ENCODE measurements around the gene POLDIP2. TPM values are rescaled to one million over a fixed set of nuclear protein-coding genes. Genes with fewer than 3 reads are reported as not detected.

POLDIP2 gene
- total and polyA plus RNA-seq, 2 of the 4 experiments (the other 2 are of a cell fraction) = 66.7 to 77.8 TPM

DNA sequence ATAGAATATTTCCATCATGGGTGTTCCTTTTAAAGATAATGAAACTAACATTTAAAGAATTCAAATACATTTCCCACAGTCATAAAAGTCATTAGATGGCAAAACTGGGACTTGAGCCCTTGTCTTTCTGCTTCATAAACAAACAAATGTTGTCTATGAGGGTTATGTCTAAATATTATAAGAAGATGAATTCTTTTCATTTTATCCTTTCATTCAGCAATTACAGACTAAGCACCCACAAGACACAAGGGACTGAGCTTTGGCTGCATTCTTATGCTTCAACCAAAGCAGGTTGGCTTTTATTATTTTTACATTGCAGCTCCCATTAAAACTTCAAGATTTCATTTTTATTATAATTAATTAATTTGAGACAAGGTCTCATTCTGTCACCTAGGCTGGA lies 29.1 kb upstream of the POLDIP2 start:
- Histone ChIP-seq H4K5ac (ENCODE audit: low read depth, low read length) (no peak overlapping the region), H3K14ac (replicated peaks; ENCODE audit: low read depth, low read length) (no peak overlapping the region), H3K9me3 (ENCODE audit: control insufficient read depth, insufficient read depth, low read length) (no peaks in the 10 kb centered on the region), H3K23ac (ENCODE audit: low read depth, low read length) (no peak overlapping the region), H2AK9ac (replicated peaks; ENCODE audit: low read depth, low read length, poor library complexity) (no peak overlapping the region), H3K9me1 (ENCODE audit: insufficient read depth, low read length) (peaks cover 3% of the 10 kb centered on the region; the same call in 1 of the 2 replicates), H2AK5ac (ENCODE audit: low read depth, low read length) (no peak overlapping the region), H4K91ac (ENCODE audit: insufficient read depth, low read depth, low read length) (no peak overlapping the region), H4K20me1 (ENCODE audit: insufficient read depth, low read length) (peaks cover 13% of the 10 kb centered on the region), H2AFZ (replicated peaks; ENCODE audit: low read length, poor library complexity) (no peak overlapping the region), H2BK5ac (ENCODE audit: low read depth, low read length, poor library complexity, severe bottlenecking) (no peak overlapping the region), H3K56ac (ENCODE audit: extremely low read depth, insufficient read depth, low read length) (no peak overlapping the region), H3K4ac (ENCODE audit: low read depth, low read length) (no peak overlapping the region), H3K36me3 (ENCODE audit: control insufficient read depth, insufficient read depth, low read length) (peaks cover 43% of the 10 kb centered on the region), H3K79me1 (ENCODE audit: low read depth in 1 of 2, low read length in 2 of 2) (peaks cover 0 to 7% of the 10 kb centered on the region in 2 experiments; a peak in 1 of 4 replicates), H3K4me3 (ENCODE audit: insufficient read depth, low read depth, low read length) (no peak overlapping the region), H3K9ac (ENCODE audit: low read depth, low read length) (no peak overlapping the region), H3K18ac (ENCODE audit: low read depth, low read length) (no peak overlapping the region), H3K27ac (ENCODE audit: insufficient read depth, low read length) (no peak overlapping the region), H2BK15ac (ENCODE audit: low read depth, low read length) (no peak overlapping the region), H3K4me2 (ENCODE audit: low read depth, low read length) (no peak overlapping the region), H3K27me3 (ENCODE audit: control insufficient read depth, insufficient read depth, low read length) (no peaks in the 10 kb centered on the region), H2BK120ac (ENCODE audit: low read depth, low read length) (no peak overlapping the region), H3K4me1 (ENCODE audit: control insufficient read depth, insufficient read depth, low read length) (peaks cover 2% of the 10 kb centered on the region; the same call in 1 of the 2 replicates), H4K8ac (ENCODE audit: low read depth in 2 of 2, low read length in 2 of 2) (no peak overlapping the region), H2BK20ac (ENCODE audit: low read depth, low read length) (no peak overlapping the region)
- no peak for TF ChIP-seq SMC3 (IDR thresholded peaks at IDR 0.05; ENCODE audit: low read depth, low read length)
- no peak for TF ChIP-seq RCOR1 (IDR thresholded peaks at IDR 0.05; ENCODE audit: insufficient replicate concordance, low read length)
- no peak for TF ChIP-seq RAD21 (IDR thresholded peaks at IDR 0.05; ENCODE audit: low read length)
- no peak for TF ChIP-seq BHLHE40 (IDR thresholded peaks at IDR 0.05; ENCODE audit: low read depth, low read length)
- TF ChIP-seq, protein P1, sequence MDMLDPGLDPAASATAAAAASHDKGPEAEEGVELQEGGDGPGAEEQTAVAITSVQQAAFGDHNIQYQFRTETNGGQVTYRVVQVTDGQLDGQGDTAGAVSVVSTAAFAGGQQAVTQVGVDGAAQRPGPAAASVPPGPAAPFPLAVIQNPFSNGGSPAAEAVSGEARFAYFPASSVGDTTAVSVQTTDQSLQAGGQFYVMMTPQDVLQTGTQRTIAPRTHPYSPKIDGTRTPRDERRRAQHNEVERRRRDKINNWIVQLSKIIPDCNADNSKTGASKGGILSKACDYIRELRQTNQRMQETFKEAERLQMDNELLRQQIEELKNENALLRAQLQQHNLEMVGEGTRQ (IDR thresholded peaks at IDR 0.05; ENCODE audit: low read depth, low read length) = no peak
- no peak for TF ChIP-seq CHD1 (IDR thresholded peaks at IDR 0.05; ENCODE audit: low read depth, low read length)
- no peak for TF ChIP-seq NFE2L2 (IDR thresholded peaks at IDR 0.05; ENCODE audit: low read depth, low read length)
- no peak for TF ChIP-seq RFX5 (IDR thresholded peaks at IDR 0.05; ENCODE audit: low read depth, low read length)
- no peak for TF ChIP-seq CEBPB (IDR thresholded peaks at IDR 0.05; ENCODE audit: low read depth, low read length)
- no peak for TF ChIP-seq MXI1 (IDR thresholded peaks at IDR 0.05; ENCODE audit: borderline replicate concordance, low read depth, low read length)
- TF ChIP-seq, protein P2, sequence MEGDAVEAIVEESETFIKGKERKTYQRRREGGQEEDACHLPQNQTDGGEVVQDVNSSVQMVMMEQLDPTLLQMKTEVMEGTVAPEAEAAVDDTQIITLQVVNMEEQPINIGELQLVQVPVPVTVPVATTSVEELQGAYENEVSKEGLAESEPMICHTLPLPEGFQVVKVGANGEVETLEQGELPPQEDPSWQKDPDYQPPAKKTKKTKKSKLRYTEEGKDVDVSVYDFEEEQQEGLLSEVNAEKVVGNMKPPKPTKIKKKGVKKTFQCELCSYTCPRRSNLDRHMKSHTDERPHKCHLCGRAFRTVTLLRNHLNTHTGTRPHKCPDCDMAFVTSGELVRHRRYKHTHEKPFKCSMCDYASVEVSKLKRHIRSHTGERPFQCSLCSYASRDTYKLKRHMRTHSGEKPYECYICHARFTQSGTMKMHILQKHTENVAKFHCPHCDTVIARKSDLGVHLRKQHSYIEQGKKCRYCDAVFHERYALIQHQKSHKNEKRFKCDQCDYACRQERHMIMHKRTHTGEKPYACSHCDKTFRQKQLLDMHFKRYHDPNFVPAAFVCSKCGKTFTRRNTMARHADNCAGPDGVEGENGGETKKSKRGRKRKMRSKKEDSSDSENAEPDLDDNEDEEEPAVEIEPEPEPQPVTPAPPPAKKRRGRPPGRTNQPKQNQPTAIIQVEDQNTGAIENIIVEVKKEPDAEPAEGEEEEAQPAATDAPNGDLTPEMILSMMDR (conservative IDR thresholded peaks at IDR 0.05; ENCODE audit: low read depth, low read length) = no peak
- TF ChIP-seq POLR2A (IDR thresholded peaks at IDR 0.05; ENCODE audit: low read depth, low read length) = no peak
- no peak for TF ChIP-seq FOS (IDR thresholded peaks at IDR 0.05; ENCODE audit: low read depth, low read length)
- TF ChIP-seq MAZ (IDR thresholded peaks at IDR 0.05; ENCODE audit: borderline replicate concordance, low read depth, low read length) = no peak
- TF ChIP-seq, protein P3, sequence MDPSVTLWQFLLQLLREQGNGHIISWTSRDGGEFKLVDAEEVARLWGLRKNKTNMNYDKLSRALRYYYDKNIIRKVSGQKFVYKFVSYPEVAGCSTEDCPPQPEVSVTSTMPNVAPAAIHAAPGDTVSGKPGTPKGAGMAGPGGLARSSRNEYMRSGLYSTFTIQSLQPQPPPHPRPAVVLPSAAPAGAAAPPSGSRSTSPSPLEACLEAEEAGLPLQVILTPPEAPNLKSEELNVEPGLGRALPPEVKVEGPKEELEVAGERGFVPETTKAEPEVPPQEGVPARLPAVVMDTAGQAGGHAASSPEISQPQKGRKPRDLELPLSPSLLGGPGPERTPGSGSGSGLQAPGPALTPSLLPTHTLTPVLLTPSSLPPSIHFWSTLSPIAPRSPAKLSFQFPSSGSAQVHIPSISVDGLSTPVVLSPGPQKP (IDR thresholded peaks at IDR 0.05; ENCODE audit: borderline replicate concordance, low read depth, low read length) = no peak
- no peak for TF ChIP-seq MAFK (IDR thresholded peaks at IDR 0.05; ENCODE audit: low read depth, low read length)
- ChIA-PET POLR2A (ENCODE audit: unreplicated experiment) (no interaction called here), CTCF (no interaction called here)
- dilution Hi-C loops (cut with HindIII; ENCODE audit: low sequenced_read_pairs, unreplicated experiment) = no loop called here
- DNase-seq = no peak
- no TSS peak for BruUV-seq (replicated peaks)
- intact Hi-C loops (cut with micrococcal nuclease) = no loop called here
- in situ Hi-C loops (cut with MboI; ENCODE audit: low sequenced_read_pairs) = no loop called here
- ATAC-seq (ENCODE audit: low read depth) = peak; percentile 76

All from IMR-90 (cell line).